Prostate gland (tissue), 2 donors: Measurements from ENCODE around the gene ZNRF2.

ENCODE experiments used
- CTCF ChIP-seq, 4 experiments: fragments of 200-600 bp in 2 of 4; fragments of 450-650 bp in 2 of 4; sonication (generic) in 2 of 4; IDR thresholded peaks; 1 replicate in 3 of 4; 2 replicates in 1 of 4; pipeline ENCODE4 v1.5.1; 2016 to 2019; ENCODE audit warnings: antibody characterized with exemption in 4 of 4, mild to moderate bottlenecking in 2 of 4, moderate library complexity in 2 of 4
- POLR2A ChIP-seq: fragments of 450-650 bp; IDR thresholded peaks from one replicate; pipeline ENCODE4 v1.6.1; 2016; ENCODE audit warnings: antibody characterized with exemption, mild to moderate bottlenecking
- POLR2AphosphoS5 ChIP-seq: sonication (generic); formaldehyde crosslinking; IDR thresholded peaks from one replicate; pipeline ENCODE4 v1.6.1; 2017; ENCODE audit warnings: antibody characterized with exemption

- TF ChIP-seq CTCF (IDR thresholded peaks at IDR 0.05) (no peak), POLR2AphosphoS5 (no peak), POLR2A (no peak)
These were observed 44.0 kb downstream of the ZNRF2 start for GRCh38 chr7:30328381-30328780.
